ENCODE data around the gene FOXK1. TPM values are rescaled to one million over a fixed set of nuclear protein-coding genes. Genes with fewer than 3 reads are reported as not detected.

FOXK1 gene
- total RNA-seq, 4 donors from 2014 or later: 28.0 to 59.9 (median 34.2) TPM

GRCh38 chr7:4725014-4725849 is 43.1 kb downstream of the FOXK1 start:
- DNase-seq: peak; percentile 70
- H3K36me3 ChIP-seq: no peaks in the 10 kb centered on the region
- peaks cover 8 to 32% (median 12%) of the 10 kb centered on the region in 4 donors for H3K4me1 ChIP-seq
- H3K9me3 ChIP-seq: no peaks in the 10 kb centered on the region
- WGBS, 2 donors (ENCODE audit: low coverage in 1 of 2): 51% methylated on average over 42 of the region's 48 CpGs; no CpG with 5 or more reads in 1 of the 2 donors
- in situ Hi-C loops (cut with MboI; ENCODE audit: low pct_ligation_motif_present in 1 of 4, low pct_unique_long_range_greater_than_20kb in 1 of 4, low sequenced_read_pairs in 3 of 4): no loop called here
- H3K4me3 ChIP-seq: peak overlapping the region; percentile 2 to 49 (median 34)
- no peaks in the 10 kb centered on the region for H3K27me3 ChIP-seq
- intact Hi-C loops (cut with DNase I; ENCODE audit: low total_unique reads): loop anchor here (2.0 kb wide), 1 partner anchor 40 kb away; no protein-coding TSS in a partner anchor
- peak overlapping the region; percentile 87 to 90 (median 88) for H3K27ac ChIP-seq
- TF ChIP-seq EP300 (IDR thresholded peaks at IDR 0.05; ENCODE audit: low read depth) (no peak), POLR2AphosphoS5 (IDR thresholded peaks at IDR 0.05) (peak in 2 of 3 donors; percentile 2 to 21), POLR2A (IDR thresholded peaks at IDR 0.05) (peak; percentile 29)
- TF ChIP-seq, protein P1, sequence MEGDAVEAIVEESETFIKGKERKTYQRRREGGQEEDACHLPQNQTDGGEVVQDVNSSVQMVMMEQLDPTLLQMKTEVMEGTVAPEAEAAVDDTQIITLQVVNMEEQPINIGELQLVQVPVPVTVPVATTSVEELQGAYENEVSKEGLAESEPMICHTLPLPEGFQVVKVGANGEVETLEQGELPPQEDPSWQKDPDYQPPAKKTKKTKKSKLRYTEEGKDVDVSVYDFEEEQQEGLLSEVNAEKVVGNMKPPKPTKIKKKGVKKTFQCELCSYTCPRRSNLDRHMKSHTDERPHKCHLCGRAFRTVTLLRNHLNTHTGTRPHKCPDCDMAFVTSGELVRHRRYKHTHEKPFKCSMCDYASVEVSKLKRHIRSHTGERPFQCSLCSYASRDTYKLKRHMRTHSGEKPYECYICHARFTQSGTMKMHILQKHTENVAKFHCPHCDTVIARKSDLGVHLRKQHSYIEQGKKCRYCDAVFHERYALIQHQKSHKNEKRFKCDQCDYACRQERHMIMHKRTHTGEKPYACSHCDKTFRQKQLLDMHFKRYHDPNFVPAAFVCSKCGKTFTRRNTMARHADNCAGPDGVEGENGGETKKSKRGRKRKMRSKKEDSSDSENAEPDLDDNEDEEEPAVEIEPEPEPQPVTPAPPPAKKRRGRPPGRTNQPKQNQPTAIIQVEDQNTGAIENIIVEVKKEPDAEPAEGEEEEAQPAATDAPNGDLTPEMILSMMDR (IDR thresholded peaks at IDR 0.05): no peak

- no peaks in the 10 kb centered on the region for H3K9me3 ChIP-seq
- H3K27ac ChIP-seq: peak overlapping the region; percentile 87 to 90 (median 88)
- no peaks in the 10 kb centered on the region for H3K27me3 ChIP-seq
- H3K4me1 ChIP-seq: peaks cover 8 to 32% (median 12%) of the 10 kb centered on the region in 4 donors
- no peak for DNase-seq
- 66 to 68% methylated on average over 3 to 15 of the region's 15 CpGs for WGBS, 2 donors (ENCODE audit: low coverage in 1 of 2)
- H3K36me3 ChIP-seq: no peaks in the 10 kb centered on the region
- peak overlapping the region; percentile 2 to 49 (median 34) for H3K4me3 ChIP-seq
- TF ChIP-seq, protein P1 (IDR thresholded peaks at IDR 0.05): no peak
- no peak for TF ChIP-seq EP300 (IDR thresholded peaks at IDR 0.05; ENCODE audit: low read depth)
- TF ChIP-seq POLR2AphosphoS5 (IDR thresholded peaks at IDR 0.05): no peak
- no peak for TF ChIP-seq POLR2A (IDR thresholded peaks at IDR 0.05)
- in situ Hi-C loops (cut with MboI; ENCODE audit: low pct_ligation_motif_present in 1 of 4, low pct_unique_long_range_greater_than_20kb in 1 of 4, low sequenced_read_pairs in 3 of 4) (no loop called here), intact Hi-C loops (cut with DNase I; ENCODE audit: low total_unique reads) (loop anchor here (2.0 kb wide), 1 partner anchor 41 kb away; no protein-coding TSS in a partner anchor)
Observed at GRCh38 chr7:4725850-4726450, 43.9 kb downstream of the FOXK1 start.

GRCh38 chr7:4726566-4726965 is 44.5 kb downstream of the FOXK1 start:
- 86% methylated on average over 9 of the region's 9 CpGs; no CpG with 5 or more reads in 1 of the 2 donors for WGBS, 2 donors (ENCODE audit: low coverage in 1 of 2)
- DNase-seq: no peak
- Histone ChIP-seq H3K4me1 (peaks cover 8 to 32% (median 12%) of the 10 kb centered on the region in 4 donors), H3K27ac (peak overlapping the region; percentile 87 to 90 (median 88)), H3K36me3 (no peaks in the 10 kb centered on the region), H3K27me3 (no peaks in the 10 kb centered on the region), H3K4me3 (no peak overlapping the region), H3K9me3 (no peaks in the 10 kb centered on the region)
- TF ChIP-seq POLR2A (IDR thresholded peaks at IDR 0.05): no peak
- no peak for TF ChIP-seq POLR2AphosphoS5 (IDR thresholded peaks at IDR 0.05)
- TF ChIP-seq, protein P1 (IDR thresholded peaks at IDR 0.05): no peak
- no peak for TF ChIP-seq EP300 (IDR thresholded peaks at IDR 0.05; ENCODE audit: low read depth)
- in situ Hi-C loops (cut with MboI; ENCODE audit: low pct_ligation_motif_present in 1 of 4, low pct_unique_long_range_greater_than_20kb in 1 of 4, low sequenced_read_pairs in 3 of 4): no loop called here
- intact Hi-C loops (cut with DNase I; ENCODE audit: low total_unique reads): no loop called here

Measured in transverse colon (tissue), 4 donors.